ACC112 (cell line): Measurements from ENCODE around the gene SSX2IP.

Experiments used
- H2AFZ ChIP-seq: fragments of 200-600 bp; sonication (generic); one replicate; pipeline ENCODE4 v1.6.0; 2017; ENCODE audit warnings: antibody characterized with exemption, low read length; ENCODE audit not compliant: unreplicated experiment
- H3K27ac ChIP-seq: fragments of 200-600 bp; sonication (generic); 2 replicates; pipeline ENCODE4 v1.5.1; 2014; ENCODE audit warnings: low read depth, mild to moderate bottlenecking, antibody characterized with exemption, low read length, moderate library complexity
- H3K27me3 ChIP-seq: fragments of 200-600 bp; sonication (generic); 2 replicates; pipeline ENCODE4 v1.6.1; 2014; ENCODE audit warnings: mild to moderate bottlenecking, antibody characterized with exemption, low read length, moderate library complexity, mixed read lengths; ENCODE audit not compliant: insufficient read depth
- H3K36me3 ChIP-seq: fragments of 200-600 bp; sonication (generic); 2 replicates; pipeline ENCODE4 v1.6.1; 2016; ENCODE audit warnings: mild to moderate bottlenecking, antibody characterized with exemption, low read length, moderate library complexity, mixed read lengths; ENCODE audit not compliant: insufficient read depth
- H3K4me1 ChIP-seq: fragments of 200-600 bp; sonication (generic); one replicate; pipeline ENCODE4 v1.6.1; 2016; ENCODE audit warnings: low read length, mixed read lengths; ENCODE audit not compliant: insufficient read depth, unreplicated experiment, control insufficient read depth
- H3K4me3 ChIP-seq: fragments of 200-600 bp; sonication (generic); 2 replicates; pipeline ENCODE4 v1.5.1; 2014; ENCODE audit warnings: mild to moderate bottlenecking, low read depth, low read length
- H3K79me2 ChIP-seq: fragments of 200-600 bp; sonication (generic); one replicate; pipeline ENCODE4 v1.6.0; 2016; ENCODE audit warnings: low read length; ENCODE audit not compliant: control insufficient read depth, unreplicated experiment, insufficient read depth

The SSX2IP gene

DNA sequence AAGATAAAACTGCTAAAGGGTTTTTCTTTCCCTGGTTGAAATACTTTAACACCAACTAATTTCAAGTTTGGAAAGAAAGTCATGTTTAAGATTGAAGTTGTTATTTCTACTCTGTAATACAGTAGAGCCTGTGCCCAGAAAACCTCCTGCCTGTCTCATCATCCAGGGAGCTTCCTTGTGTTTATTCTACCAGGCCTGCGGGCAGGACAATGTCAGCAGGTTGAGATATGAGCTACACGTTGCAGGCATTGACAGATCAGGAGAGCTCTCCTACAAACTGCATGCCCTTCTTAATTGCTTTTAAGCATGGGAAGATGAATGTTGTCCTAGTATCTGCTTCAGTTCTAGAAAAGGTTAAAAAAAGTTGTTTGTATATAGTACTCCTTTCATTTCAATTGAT is 72.9 kb downstream of the SSX2IP start:
- no peaks in the 10 kb centered on the region for H3K79me2 ChIP-seq
- no peaks in the 10 kb centered on the region for H3K27me3 ChIP-seq
- no peaks in the 10 kb centered on the region for H3K36me3 ChIP-seq
- no peak overlapping the region for H3K4me3 ChIP-seq
- no peak overlapping the region for H3K27ac ChIP-seq
- H2AFZ ChIP-seq = no peak overlapping the region
- H3K4me1 ChIP-seq = peaks cover 14% of the 10 kb centered on the region

DNA sequence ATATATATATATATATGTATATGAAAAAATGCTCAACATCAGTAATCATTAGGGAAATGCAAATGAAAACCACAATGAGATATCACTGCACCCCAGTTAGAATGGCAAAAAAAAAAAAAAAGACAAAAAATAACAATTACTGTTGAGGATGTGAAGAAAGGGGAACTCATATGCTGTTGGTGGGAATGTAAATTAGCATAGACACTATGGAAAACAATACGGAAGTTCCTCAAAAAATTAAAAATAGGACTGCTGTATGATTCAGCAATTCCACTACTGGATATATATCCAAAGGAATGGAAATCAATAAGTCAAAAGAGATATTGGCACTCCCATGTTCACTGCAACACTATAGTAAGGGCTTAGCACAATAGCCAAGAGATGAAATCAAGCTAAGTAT is 74.5 kb downstream of the SSX2IP start:
- H3K36me3 ChIP-seq = no peaks in the 10 kb centered on the region
- no peak overlapping the region for H3K4me3 ChIP-seq
- H3K4me1 ChIP-seq = peaks cover 22% of the 10 kb centered on the region
- no peak overlapping the region for H3K27ac ChIP-seq
- no peaks in the 10 kb centered on the region for H3K27me3 ChIP-seq
- no peak overlapping the region for H2AFZ ChIP-seq
- no peaks in the 10 kb centered on the region for H3K79me2 ChIP-seq

DNA sequence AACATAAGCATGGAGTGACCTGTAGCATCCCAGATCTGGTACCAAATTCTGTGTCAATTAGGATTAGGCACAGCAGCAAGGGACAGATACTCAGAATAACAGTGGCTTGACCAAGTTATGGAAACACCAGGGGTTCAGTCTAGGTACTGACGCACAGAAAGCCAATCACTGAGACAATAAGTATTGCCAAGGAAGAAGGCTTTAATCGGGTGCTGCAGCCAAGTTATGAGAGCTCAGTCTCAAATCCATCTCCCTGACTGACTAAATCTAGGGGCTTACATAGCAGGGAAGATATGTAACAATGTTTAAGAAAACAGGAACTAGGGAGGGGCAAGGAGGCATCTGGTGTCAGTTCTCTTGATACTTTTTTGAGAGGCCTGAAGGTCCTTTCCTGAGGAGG is 76.4 kb downstream of the SSX2IP start:
- Histone ChIP-seq H3K4me3 (no peak overlapping the region), H3K27ac (no peak overlapping the region), H3K4me1 (peaks cover 11% of the 10 kb centered on the region), H3K79me2 (no peaks in the 10 kb centered on the region), H2AFZ (no peak overlapping the region), H3K27me3 (no peaks in the 10 kb centered on the region), H3K36me3 (no peaks in the 10 kb centered on the region)

DNA sequence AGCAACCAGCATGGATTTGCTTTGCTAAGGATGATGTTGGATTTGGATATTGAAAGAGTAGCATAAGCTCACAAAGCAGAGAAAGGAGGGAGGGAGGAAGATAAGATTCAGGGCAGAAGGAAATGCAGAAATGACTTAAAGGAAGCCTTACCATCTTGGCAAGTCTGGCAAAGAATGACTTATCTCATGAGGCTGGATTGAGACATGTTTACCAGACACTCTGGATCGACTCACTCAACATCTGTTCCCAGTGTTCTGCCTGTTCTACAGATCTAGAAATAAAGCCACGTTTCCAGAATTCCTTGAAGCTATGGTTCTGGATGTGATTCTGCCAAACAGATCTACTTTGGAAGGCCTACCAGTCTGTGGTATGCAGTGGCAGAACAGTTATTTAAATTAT is 77.2 kb downstream of the SSX2IP start:
- no peaks in the 10 kb centered on the region for H3K27me3 ChIP-seq
- no peak overlapping the region for H3K27ac ChIP-seq
- H3K79me2 ChIP-seq = no peaks in the 10 kb centered on the region
- H2AFZ ChIP-seq = no peak overlapping the region
- peaks cover 7% of the 10 kb centered on the region for H3K4me1 ChIP-seq
- H3K36me3 ChIP-seq = no peaks in the 10 kb centered on the region
- no peak overlapping the region for H3K4me3 ChIP-seq

DNA sequence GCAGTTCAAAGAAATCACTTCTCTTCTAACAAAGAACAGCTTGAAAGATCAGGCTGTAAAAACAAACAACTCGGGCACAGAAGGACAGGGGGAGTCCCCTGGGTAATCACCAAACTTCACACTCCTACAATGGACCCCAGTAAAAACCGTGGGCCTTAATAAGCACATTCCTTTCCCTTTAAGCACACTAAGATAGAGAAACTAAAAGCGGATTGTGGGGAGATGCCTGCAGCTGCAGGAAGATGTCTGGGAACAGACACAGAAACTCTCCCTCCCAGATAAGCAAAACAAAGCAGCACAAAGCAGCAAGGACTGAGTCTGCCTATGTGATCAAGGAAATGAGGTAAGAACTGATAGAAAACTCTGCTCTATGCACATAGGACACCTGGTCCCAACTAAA is 78.5 kb downstream of the SSX2IP start:
- no peaks in the 10 kb centered on the region for H3K36me3 ChIP-seq
- no peaks in the 10 kb centered on the region for H3K27me3 ChIP-seq
- H3K27ac ChIP-seq = peak overlapping the region; percentile 24; the same call in 1 of the 2 replicates
- H3K79me2 ChIP-seq = no peaks in the 10 kb centered on the region
- peaks cover 7% of the 10 kb centered on the region for H3K4me1 ChIP-seq
- H3K4me3 ChIP-seq = no peak overlapping the region; the same call in 1 of the 2 replicates
- H2AFZ ChIP-seq = peak overlapping the region; percentile 14

GRCh38 chr1:84611091-84611490 is 79.2 kb downstream of the SSX2IP start:
- Histone ChIP-seq H3K27ac (no peak overlapping the region), H3K79me2 (no peaks in the 10 kb centered on the region), H3K4me3 (no peak overlapping the region), H3K36me3 (no peaks in the 10 kb centered on the region), H3K27me3 (no peaks in the 10 kb centered on the region), H2AFZ (no peak overlapping the region), H3K4me1 (peaks cover 7% of the 10 kb centered on the region)

GRCh38 chr1:84606977-84607376 is 83.3 kb downstream of the SSX2IP start:
- no peak overlapping the region for H3K27ac ChIP-seq
- no peak overlapping the region for H2AFZ ChIP-seq
- H3K27me3 ChIP-seq = no peaks in the 10 kb centered on the region

GRCh38 chr1:84605157-84605556 is 85.1 kb downstream of the SSX2IP start:
- peaks cover 22% of the 10 kb centered on the region for H3K4me1 ChIP-seq
- no peaks in the 10 kb centered on the region for H3K36me3 ChIP-seq
- no peaks in the 10 kb centered on the region for H3K27me3 ChIP-seq
- no peak overlapping the region for H3K4me3 ChIP-seq
- H2AFZ ChIP-seq = no peak overlapping the region
- H3K79me2 ChIP-seq = no peaks in the 10 kb centered on the region
- no peak overlapping the region for H3K27ac ChIP-seq

More at GRCh38 chr1:84606977-84607376, 83.3 kb downstream of the SSX2IP start:
- H3K4me1 ChIP-seq = peaks cover 19% of the 10 kb centered on the region
- H3K79me2 ChIP-seq = no peaks in the 10 kb centered on the region
- no peak overlapping the region for H3K4me3 ChIP-seq
- no peaks in the 10 kb centered on the region for H3K36me3 ChIP-seq

GRCh38 chr1:84603941-84604830 is 86.1 kb downstream of the SSX2IP start:
- peak overlapping the region; percentile 77 for H3K27ac ChIP-seq
- H3K4me1 ChIP-seq = peaks cover 29% of the 10 kb centered on the region
- H3K36me3 ChIP-seq = no peaks in the 10 kb centered on the region
- peak overlapping the region; percentile 66 for H3K4me3 ChIP-seq
- no peaks in the 10 kb centered on the region for H3K27me3 ChIP-seq
- peak overlapping the region; percentile 84 for H2AFZ ChIP-seq
- H3K79me2 ChIP-seq = no peaks in the 10 kb centered on the region

DNA sequence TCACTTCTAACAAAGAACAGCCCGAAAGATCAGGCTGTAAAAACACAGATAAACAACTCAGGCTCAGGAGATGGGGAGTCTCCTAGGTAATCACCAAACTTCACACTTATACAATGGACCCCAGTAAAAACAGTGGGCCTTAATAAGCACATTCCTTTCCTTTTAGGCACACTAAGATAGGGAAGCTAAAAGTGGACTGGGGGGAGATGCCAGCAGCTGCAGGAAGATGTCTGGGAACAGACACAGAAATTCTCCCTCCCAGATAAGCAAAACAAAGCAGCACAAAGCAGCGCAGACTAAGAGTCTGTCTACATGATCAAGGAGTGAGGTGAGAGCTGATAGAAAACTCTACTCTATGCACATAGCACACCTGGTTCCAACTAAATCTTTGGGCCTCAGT is 87.0 kb downstream of the SSX2IP start:
- no peaks in the 10 kb centered on the region for H3K79me2 ChIP-seq
- peaks cover 39% of the 10 kb centered on the region for H3K4me1 ChIP-seq
- H3K27me3 ChIP-seq = no peaks in the 10 kb centered on the region
- no peaks in the 10 kb centered on the region for H3K36me3 ChIP-seq
- peak overlapping the region; percentile 66 for H3K4me3 ChIP-seq
- peak overlapping the region; percentile 77 for H3K27ac ChIP-seq
- H2AFZ ChIP-seq = peak overlapping the region; percentile 84

DNA sequence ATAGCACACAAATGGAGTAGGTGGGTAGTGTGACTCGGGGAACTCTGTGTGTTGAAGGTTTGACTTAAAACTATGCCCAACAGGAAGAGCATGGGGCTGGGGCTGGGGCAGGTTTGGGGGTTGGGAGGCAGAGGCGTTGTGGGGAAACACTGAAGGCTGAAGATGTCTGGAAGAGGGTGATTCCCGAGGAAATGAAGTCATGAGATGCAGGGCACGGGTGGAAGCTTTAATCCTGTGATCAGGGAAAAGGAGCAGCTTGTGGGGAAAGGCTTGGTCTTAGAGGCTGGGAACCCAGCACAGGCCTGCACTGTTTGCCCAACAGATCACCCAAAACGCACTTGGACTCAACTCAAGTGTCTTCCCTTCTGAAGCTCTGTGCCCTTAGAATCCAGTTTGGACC is 89.5 kb downstream of the SSX2IP start:
- peak overlapping the region; percentile 30 for H2AFZ ChIP-seq
- H3K27me3 ChIP-seq = no peaks in the 10 kb centered on the region
- H3K4me1 ChIP-seq = peaks cover 40% of the 10 kb centered on the region
- no peak overlapping the region for H3K4me3 ChIP-seq
- H3K36me3 ChIP-seq = no peaks in the 10 kb centered on the region
- H3K79me2 ChIP-seq = no peaks in the 10 kb centered on the region
- H3K27ac ChIP-seq = no peak overlapping the region; the same call in 1 of the 2 replicates
